ENCODE measurements around the gene APRT.

DNA sequence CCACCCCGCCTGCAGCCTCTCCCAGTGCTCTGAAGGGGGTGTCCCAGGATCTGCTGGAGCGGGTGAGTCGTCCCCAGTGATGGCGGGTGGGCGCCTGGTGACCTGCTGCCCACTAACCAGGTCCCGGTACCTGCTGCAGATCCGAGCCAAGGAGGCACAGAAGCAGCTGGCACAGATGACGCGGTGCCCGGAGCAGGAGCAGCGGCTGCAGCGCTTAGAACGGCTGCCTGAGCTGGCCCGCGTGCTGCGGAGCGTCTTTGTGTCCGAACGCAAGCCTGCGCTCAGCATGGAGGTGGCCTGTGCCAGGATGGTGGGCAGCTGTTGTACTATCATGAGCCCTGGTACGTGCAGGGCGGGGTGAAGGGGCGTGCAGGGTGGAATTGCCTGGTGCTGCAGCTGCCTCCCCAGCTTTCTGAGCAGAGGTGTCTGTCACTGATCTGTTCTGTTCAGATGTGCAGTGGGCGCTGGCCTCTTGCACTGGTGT, 4.5 kb downstream of the APRT start:
- TF ChIP-seq SPI1 (IDR thresholded peaks at IDR 0.05; ENCODE audit: borderline replicate concordance, low read depth) = no peak
- TF ChIP-seq, protein P1, sequence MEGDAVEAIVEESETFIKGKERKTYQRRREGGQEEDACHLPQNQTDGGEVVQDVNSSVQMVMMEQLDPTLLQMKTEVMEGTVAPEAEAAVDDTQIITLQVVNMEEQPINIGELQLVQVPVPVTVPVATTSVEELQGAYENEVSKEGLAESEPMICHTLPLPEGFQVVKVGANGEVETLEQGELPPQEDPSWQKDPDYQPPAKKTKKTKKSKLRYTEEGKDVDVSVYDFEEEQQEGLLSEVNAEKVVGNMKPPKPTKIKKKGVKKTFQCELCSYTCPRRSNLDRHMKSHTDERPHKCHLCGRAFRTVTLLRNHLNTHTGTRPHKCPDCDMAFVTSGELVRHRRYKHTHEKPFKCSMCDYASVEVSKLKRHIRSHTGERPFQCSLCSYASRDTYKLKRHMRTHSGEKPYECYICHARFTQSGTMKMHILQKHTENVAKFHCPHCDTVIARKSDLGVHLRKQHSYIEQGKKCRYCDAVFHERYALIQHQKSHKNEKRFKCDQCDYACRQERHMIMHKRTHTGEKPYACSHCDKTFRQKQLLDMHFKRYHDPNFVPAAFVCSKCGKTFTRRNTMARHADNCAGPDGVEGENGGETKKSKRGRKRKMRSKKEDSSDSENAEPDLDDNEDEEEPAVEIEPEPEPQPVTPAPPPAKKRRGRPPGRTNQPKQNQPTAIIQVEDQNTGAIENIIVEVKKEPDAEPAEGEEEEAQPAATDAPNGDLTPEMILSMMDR (IDR thresholded peaks at IDR 0.05; ENCODE audit: insufficient read depth, low read length) = no peak
- no peak for TF ChIP-seq GABPA (IDR thresholded peaks at IDR 0.05; ENCODE audit: low read depth)
- no peak for TF ChIP-seq POLR2AphosphoS5 (IDR thresholded peaks at IDR 0.05; ENCODE audit: low read depth)
- TF ChIP-seq, protein P2, sequence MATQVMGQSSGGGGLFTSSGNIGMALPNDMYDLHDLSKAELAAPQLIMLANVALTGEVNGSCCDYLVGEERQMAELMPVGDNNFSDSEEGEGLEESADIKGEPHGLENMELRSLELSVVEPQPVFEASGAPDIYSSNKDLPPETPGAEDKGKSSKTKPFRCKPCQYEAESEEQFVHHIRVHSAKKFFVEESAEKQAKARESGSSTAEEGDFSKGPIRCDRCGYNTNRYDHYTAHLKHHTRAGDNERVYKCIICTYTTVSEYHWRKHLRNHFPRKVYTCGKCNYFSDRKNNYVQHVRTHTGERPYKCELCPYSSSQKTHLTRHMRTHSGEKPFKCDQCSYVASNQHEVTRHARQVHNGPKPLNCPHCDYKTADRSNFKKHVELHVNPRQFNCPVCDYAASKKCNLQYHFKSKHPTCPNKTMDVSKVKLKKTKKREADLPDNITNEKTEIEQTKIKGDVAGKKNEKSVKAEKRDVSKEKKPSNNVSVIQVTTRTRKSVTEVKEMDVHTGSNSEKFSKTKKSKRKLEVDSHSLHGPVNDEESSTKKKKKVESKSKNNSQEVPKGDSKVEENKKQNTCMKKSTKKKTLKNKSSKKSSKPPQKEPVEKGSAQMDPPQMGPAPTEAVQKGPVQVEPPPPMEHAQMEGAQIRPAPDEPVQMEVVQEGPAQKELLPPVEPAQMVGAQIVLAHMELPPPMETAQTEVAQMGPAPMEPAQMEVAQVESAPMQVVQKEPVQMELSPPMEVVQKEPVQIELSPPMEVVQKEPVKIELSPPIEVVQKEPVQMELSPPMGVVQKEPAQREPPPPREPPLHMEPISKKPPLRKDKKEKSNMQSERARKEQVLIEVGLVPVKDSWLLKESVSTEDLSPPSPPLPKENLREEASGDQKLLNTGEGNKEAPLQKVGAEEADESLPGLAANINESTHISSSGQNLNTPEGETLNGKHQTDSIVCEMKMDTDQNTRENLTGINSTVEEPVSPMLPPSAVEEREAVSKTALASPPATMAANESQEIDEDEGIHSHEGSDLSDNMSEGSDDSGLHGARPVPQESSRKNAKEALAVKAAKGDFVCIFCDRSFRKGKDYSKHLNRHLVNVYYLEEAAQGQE (IDR thresholded peaks at IDR 0.05; ENCODE audit: insufficient replicate concordance, low read depth) = no peak
